ENCODE results near the gene BAZ1A. TPM values are rescaled to one million over a fixed set of nuclear protein-coding genes. Genes with fewer than 3 reads are reported as not detected.

BAZ1A gene
- total and polyA plus RNA-seq, 7 donors: 7.5 to 28.3 (median 15.4) TPM

- Histone ChIP-seq H3K9me3 (no peaks in the 10 kb centered on the region), H3K4me1 (peaks cover 12% of the 10 kb centered on the region), H3K36me3 (ENCODE audit: insufficient read depth in 1 of 2, low read depth in 1 of 2) (no peaks in the 10 kb centered on the region), H3K27me3 (ENCODE audit: insufficient read depth in 3 of 3, low read length in 2 of 3) (no peaks in the 10 kb centered on the region), H3K4me3 (peak overlapping the region; percentile 75), H3K27ac (peak overlapping the region; percentile 99)
- intact Hi-C loops (cut with DNase I): loop anchor here (2.0 kb wide), 2 partner anchors 109 to 173 kb away; partner anchors contain the start of genes SRP54 (in 2 of the 2) and FAM177A1 (in 1 of the 2)
- TF ChIP-seq, protein P1, sequence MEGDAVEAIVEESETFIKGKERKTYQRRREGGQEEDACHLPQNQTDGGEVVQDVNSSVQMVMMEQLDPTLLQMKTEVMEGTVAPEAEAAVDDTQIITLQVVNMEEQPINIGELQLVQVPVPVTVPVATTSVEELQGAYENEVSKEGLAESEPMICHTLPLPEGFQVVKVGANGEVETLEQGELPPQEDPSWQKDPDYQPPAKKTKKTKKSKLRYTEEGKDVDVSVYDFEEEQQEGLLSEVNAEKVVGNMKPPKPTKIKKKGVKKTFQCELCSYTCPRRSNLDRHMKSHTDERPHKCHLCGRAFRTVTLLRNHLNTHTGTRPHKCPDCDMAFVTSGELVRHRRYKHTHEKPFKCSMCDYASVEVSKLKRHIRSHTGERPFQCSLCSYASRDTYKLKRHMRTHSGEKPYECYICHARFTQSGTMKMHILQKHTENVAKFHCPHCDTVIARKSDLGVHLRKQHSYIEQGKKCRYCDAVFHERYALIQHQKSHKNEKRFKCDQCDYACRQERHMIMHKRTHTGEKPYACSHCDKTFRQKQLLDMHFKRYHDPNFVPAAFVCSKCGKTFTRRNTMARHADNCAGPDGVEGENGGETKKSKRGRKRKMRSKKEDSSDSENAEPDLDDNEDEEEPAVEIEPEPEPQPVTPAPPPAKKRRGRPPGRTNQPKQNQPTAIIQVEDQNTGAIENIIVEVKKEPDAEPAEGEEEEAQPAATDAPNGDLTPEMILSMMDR (IDR thresholded peaks at IDR 0.05): no peak
- 0% methylated on average over 71 to 81 of the region's 81 CpGs for WGBS, 3 donors
- peak; percentile 81 to 87 (median 84) for ATAC-seq
- DNase-seq: peak; percentile 88 to 91
Measured at GRCh38 chr14:34873589-34874385, 1.4 kb downstream of the BAZ1A start.

GRCh38 chr14:34872822-34873588 lies 2.2 kb downstream of the BAZ1A start:
- 2 to 5% (median 3%) methylated on average over 19 of the region's 19 CpGs for WGBS, 3 donors
- DNase-seq (no peak), ATAC-seq (no peak)
- H3K36me3 ChIP-seq (ENCODE audit: insufficient read depth in 1 of 2, low read depth in 1 of 2): no peaks in the 10 kb centered on the region
- TF ChIP-seq, protein P1 (IDR thresholded peaks at IDR 0.05): no peak
- intact Hi-C loops (cut with DNase I): loop anchor here in 1 of 2 donors (2.0 kb wide), 1 partner anchor 110 kb away; the partner anchor contains the start of gene SRP54
- no peaks in the 10 kb centered on the region for H3K27me3 ChIP-seq (ENCODE audit: insufficient read depth in 3 of 3, low read length in 2 of 3)
- H3K4me1 ChIP-seq: peaks cover 12% of the 10 kb centered on the region
- no peaks in the 10 kb centered on the region for H3K9me3 ChIP-seq
- H3K4me3 ChIP-seq: peak overlapping the region; percentile 75
- peak overlapping the region; percentile 99 for H3K27ac ChIP-seq

DNA sequence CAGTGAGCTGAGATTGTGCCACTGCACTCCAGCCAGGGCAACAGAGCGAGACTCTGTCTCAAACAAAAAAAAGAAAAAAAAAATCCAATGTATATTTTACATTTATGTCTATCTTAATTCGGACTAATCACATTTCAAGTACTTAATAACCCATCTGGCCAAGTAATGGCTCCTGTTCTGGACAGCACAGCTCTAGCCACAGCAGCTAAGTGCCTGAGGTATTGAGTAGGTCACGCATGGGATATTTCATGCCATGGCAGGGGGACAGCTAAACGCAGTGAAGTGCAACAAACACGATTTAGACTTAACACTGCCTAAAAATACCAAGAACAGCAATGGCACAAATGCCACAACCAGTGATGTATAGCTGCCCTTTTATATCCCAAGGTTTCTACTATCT lies 8.0 kb downstream of the BAZ1A start:
- Histone ChIP-seq H3K4me1 (peaks cover 3% of the 10 kb centered on the region), H3K9me3 (no peaks in the 10 kb centered on the region), H3K27me3 (ENCODE audit: insufficient read depth in 3 of 3, low read length in 2 of 3) (no peaks in the 10 kb centered on the region), H3K36me3 (ENCODE audit: insufficient read depth in 1 of 2, low read depth in 1 of 2) (peaks cover 0 to 2% of the 10 kb centered on the region in 2 donors), H3K4me3 (no peak overlapping the region), H3K27ac (no peak overlapping the region)
- 91 to 96% (median 91%) methylated on average over 5 of the region's 5 CpGs for WGBS, 3 donors
- intact Hi-C loops (cut with DNase I): no loop called here
- TF ChIP-seq, protein P1 (IDR thresholded peaks at IDR 0.05): no peak
- DNase-seq (no peak), ATAC-seq (no peak)

DNA sequence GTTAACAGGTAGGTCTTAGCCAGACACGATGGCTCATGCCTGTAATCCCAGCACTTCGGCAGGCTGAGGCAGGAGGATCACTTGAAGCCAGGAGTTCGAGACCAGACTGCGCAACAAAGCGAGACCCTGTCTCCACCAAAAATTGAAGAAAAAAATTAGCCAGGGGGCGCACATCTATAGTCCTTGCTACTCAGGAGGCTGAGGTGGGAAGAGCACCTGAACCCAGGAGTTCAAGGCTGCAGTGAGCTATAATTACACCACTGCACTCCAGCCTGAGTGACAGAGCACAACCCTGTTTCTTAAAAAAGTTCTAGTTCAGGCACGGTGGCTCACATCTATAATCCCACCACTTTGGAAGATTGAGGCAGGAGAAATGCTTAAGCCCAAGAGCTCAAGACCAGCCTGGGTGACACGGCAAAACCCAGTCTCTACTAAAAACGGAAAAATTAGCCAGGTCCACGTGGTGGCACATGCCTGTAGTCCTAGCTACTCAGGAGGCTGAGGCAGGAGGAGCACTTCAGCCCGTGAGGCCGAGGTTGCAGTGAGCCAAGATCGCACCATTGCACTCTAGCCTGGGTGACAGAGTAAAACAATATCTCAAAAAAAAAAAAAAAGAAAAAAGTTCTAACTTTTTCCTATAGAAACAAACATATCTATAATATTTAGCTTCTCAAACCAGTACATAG lies 9.1 kb downstream of the BAZ1A start:
- WGBS, 3 donors: 92 to 94% (median 92%) methylated on average over 13 of the region's 13 CpGs
- H3K4me1 ChIP-seq: no peaks in the 10 kb centered on the region
- ATAC-seq (no peak), DNase-seq (no peak)
- TF ChIP-seq, protein P1 (IDR thresholded peaks at IDR 0.05): no peak
- H3K4me3 ChIP-seq: no peak overlapping the region
- H3K27ac ChIP-seq: no peak overlapping the region
- H3K27me3 ChIP-seq (ENCODE audit: insufficient read depth in 3 of 3, low read length in 2 of 3): no peaks in the 10 kb centered on the region
- H3K36me3 ChIP-seq (ENCODE audit: insufficient read depth in 1 of 2, low read depth in 1 of 2): peaks cover 0 to 14% of the 10 kb centered on the region in 2 donors
- intact Hi-C loops (cut with DNase I): no loop called here
- H3K9me3 ChIP-seq: no peaks in the 10 kb centered on the region
